Measurements from ENCODE around the gene C5orf22. TPM values are rescaled to one million over a fixed set of nuclear protein-coding genes. Genes with fewer than 3 reads are reported as not detected.
"Not testable (repeated sequence)": the region's sequence is repeated elsewhere in the genome, so short reads cannot be mapped to it uniquely, and the experiment has no call there.

Gene C5orf22
- total RNA-seq, 1 experiment from 2014 or later = 9.8 TPM

GRCh38 chr5:31602305-31602704, 70.2 kb downstream of the C5orf22 start:
- not testable (repeated sequence) for DNase-seq (ENCODE audit: low spot score)

- no peak for DNase-seq (ENCODE audit: low spot score)
Measured at GRCh38 chr5:31604240-31604639, 72.1 kb downstream of the C5orf22 start.

DNA sequence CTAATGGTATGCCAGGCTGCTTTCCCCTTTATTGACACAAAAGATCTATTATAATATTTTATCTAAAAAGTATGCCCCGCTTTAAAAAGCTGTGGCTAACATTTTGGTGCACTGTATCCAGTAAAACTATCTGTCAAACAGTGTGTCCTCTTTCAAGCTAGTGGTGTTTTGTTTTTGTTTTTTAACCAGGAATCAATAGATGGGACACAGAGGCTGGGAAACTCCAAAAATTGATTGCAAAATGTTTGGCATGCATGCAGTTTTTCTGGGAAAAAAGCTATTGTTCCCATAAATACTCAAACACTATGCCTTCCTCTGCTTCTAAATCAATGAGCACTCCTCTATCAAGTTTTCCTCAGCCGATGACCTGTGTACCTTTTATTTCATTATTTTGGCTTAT, 72.5 kb downstream of the C5orf22 start:
- DNase-seq (ENCODE audit: low spot score) = no peak

Small RNA genes within 50 kb of the gene (small RNA-seq; reads per million reads assigned to genes)
- gene RF00019 (not detected), gene RNU6-363P (not detected)

Other genes starting within 250 kb of the C5orf22 start
- 42.5 and 43.9 TPM in 2 replicates for gene DROSHA, start 208 bp upstream of the C5orf22 start, total RNA-seq (2014; rRNA removed; shearing (Covaris generic))
- gene PDZD2, start 106.8 kb downstream of the C5orf22 start, total RNA-seq (2014; rRNA removed; shearing (Covaris generic)) = not detected in 2 replicates